ENCODE data around the gene INHBC.

DNA sequence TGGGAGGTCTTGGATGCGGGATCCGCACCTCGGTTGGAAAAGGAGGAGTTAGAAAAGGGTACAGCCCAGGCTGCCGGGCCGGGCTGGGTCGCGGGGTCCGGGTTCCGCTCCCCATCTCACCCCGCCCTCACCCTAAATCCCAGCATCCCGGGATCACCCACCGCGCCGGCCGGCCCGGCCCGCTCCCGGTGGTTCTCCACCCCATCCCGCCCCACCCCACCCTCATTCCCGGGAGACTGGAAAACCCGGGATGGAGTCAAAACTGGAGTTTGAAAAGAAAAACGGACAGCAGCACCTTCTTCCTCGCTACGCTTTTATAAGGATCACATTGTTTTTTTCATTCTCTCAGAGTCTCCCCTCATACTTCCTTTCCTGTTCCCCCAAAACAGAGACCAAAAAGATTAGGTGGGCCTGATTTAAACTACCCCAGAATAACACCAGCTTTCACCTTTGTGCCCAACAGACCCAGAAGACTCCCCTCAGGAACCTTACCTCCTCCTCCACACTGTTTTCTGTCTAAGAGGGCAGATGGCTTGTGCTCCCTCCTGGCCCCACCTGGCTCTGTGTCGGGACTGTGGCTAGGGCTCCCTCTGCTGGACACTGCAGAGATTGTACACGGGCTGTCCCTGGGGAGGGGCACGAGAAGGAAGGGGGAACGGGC, 27.8 kb downstream of the INHBC start:
- TF ChIP-seq POLR2AphosphoS5 (IDR thresholded peaks at IDR 0.05; ENCODE audit: low read depth, low read length): no peak
- TF ChIP-seq, protein P1, sequence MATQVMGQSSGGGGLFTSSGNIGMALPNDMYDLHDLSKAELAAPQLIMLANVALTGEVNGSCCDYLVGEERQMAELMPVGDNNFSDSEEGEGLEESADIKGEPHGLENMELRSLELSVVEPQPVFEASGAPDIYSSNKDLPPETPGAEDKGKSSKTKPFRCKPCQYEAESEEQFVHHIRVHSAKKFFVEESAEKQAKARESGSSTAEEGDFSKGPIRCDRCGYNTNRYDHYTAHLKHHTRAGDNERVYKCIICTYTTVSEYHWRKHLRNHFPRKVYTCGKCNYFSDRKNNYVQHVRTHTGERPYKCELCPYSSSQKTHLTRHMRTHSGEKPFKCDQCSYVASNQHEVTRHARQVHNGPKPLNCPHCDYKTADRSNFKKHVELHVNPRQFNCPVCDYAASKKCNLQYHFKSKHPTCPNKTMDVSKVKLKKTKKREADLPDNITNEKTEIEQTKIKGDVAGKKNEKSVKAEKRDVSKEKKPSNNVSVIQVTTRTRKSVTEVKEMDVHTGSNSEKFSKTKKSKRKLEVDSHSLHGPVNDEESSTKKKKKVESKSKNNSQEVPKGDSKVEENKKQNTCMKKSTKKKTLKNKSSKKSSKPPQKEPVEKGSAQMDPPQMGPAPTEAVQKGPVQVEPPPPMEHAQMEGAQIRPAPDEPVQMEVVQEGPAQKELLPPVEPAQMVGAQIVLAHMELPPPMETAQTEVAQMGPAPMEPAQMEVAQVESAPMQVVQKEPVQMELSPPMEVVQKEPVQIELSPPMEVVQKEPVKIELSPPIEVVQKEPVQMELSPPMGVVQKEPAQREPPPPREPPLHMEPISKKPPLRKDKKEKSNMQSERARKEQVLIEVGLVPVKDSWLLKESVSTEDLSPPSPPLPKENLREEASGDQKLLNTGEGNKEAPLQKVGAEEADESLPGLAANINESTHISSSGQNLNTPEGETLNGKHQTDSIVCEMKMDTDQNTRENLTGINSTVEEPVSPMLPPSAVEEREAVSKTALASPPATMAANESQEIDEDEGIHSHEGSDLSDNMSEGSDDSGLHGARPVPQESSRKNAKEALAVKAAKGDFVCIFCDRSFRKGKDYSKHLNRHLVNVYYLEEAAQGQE (IDR thresholded peaks at IDR 0.05; ENCODE audit: insufficient read depth in 1 of 2, low read depth in 2 of 2, low read length in 2 of 2): no peak
- no peak for TF ChIP-seq SIN3A (IDR thresholded peaks at IDR 0.05; ENCODE audit: borderline replicate concordance, insufficient read depth, low read length)
- TF ChIP-seq TAF1 (IDR thresholded peaks at IDR 0.05; ENCODE audit: borderline replicate concordance, insufficient read depth, low read length): no peak
